MM.1S (cell line): ENCODE measurements around the gene SPIB.

ENCODE experiments used
- DNase-seq: peaks from one replicate; pipeline ENCODE4 v3.0.0-alpha.2; 2015
- H2AFZ ChIP-seq: fragments of 300-600 bp; sonication (generic); 2 replicates; pipeline ENCODE4 v1.6.0; 2016; ENCODE audit warnings: antibody characterized with exemption, low read length
- H3F3A ChIP-seq: fragments of 300-600 bp; sonication (generic); 2 replicates; pipeline ENCODE4 v1.6.1; 2016; ENCODE audit warnings: mild to moderate bottlenecking, antibody characterized with exemption, low read length, moderate library complexity, mixed read lengths; ENCODE audit not compliant: insufficient read depth
- H3K27ac ChIP-seq: fragments of 300-600 bp; sonication (generic); 2 replicates; pipeline ENCODE4 v1.5.1; 2016; ENCODE audit warnings: mild to moderate bottlenecking, low read length
- H3K27me3 ChIP-seq: fragments of 300-600 bp; sonication (generic); replicated peaks from 2 replicates; pipeline ENCODE4 v1.6.0; 2016; ENCODE audit warnings: low read length; ENCODE audit not compliant: insufficient read depth
- H3K36me3 ChIP-seq: fragments of 300-600 bp; sonication (generic); replicated peaks from 2 replicates; pipeline ENCODE4 v1.6.1; 2016; ENCODE audit warnings: mild to moderate bottlenecking, low read length, mixed read lengths; ENCODE audit not compliant: insufficient read depth
- H3K4me1 ChIP-seq: fragments of 300-600 bp; sonication (generic); 2 replicates; pipeline ENCODE4 v1.6.1; 2016; ENCODE audit warnings: low read length, mixed read lengths
- H3K4me2 ChIP-seq: fragments of 300-600 bp; sonication (generic); 2 replicates; pipeline ENCODE4 v1.6.0; 2016; ENCODE audit warnings: low read depth, low read length
- H3K4me3 ChIP-seq: fragments of 300-600 bp; sonication (generic); 2 replicates; pipeline ENCODE4 v1.5.1; 2016; ENCODE audit warnings: low read length, mixed read lengths
- H3K79me2 ChIP-seq: fragments of 300-600 bp; sonication (generic); 2 replicates; pipeline ENCODE4 v1.6.1; 2016; ENCODE audit warnings: mixed run types, low read length, mixed read lengths
- H3K9ac ChIP-seq: fragments of 300-600 bp; sonication (generic); 2 replicates; pipeline ENCODE4 v1.6.1; 2016; ENCODE audit warnings: low read length, mixed read lengths
- H3K9me2 ChIP-seq: fragments of 300-600 bp; sonication (generic); replicated peaks from 2 replicates; pipeline ENCODE4 v1.6.1; 2016; ENCODE audit warnings: mild to moderate bottlenecking, low read length, mixed read lengths; ENCODE audit not compliant: insufficient read depth
- H3K9me3 ChIP-seq: fragments of 300-600 bp; sonication (generic); replicated peaks from 2 replicates; pipeline ENCODE4 v1.6.1; 2016; ENCODE audit warnings: mild to moderate bottlenecking, low read length, mixed read lengths; ENCODE audit not compliant: insufficient read depth
- H4K20me1 ChIP-seq: fragments of 300-600 bp; sonication (generic); 2 replicates; pipeline ENCODE4 v1.6.1; 2016; ENCODE audit warnings: mild to moderate bottlenecking, low read length, moderate library complexity, mixed read lengths; ENCODE audit not compliant: insufficient read depth
- EZH2 ChIP-seq: fragments of 300-600 bp; sonication (generic); optimal IDR thresholded peaks from 2 replicates; pipeline ENCODE3; 2017; ENCODE audit warnings: low read depth, mild to moderate bottlenecking, antibody characterized with exemption, low read length, mixed read lengths
- EZH2phosphoT487 ChIP-seq: fragments of 300-600 bp; sonication (generic); IDR thresholded peaks from 2 replicates; pipeline ENCODE4 v1.6.1; 2018; ENCODE audit warnings: antibody characterized with exemption, low read length
- TF ChIP-seq, protein P1 (sequence below): fragments of 300-600 bp; sonication (generic); IDR thresholded peaks from 2 replicates; pipeline ENCODE4 v1.5.1; 2016; ENCODE audit warnings: antibody characterized with exemption, low read length, mixed read lengths

Gene SPIB

GRCh38 chr19:50458396-50459066 is 39.8 kb downstream of the SPIB start:
- H4K20me1 ChIP-seq = no peaks in the 10 kb centered on the region
- peaks cover 60% of the 10 kb centered on the region for H3K27me3 ChIP-seq
- no peaks in the 10 kb centered on the region for H3K36me3 ChIP-seq
- no peak overlapping the region for H3K27ac ChIP-seq
- peaks cover 5% of the 10 kb centered on the region; the same call in 1 of the 2 replicates for H3K4me1 ChIP-seq
- H3K9me3 ChIP-seq = no peaks in the 10 kb centered on the region
- no peak overlapping the region for H2AFZ ChIP-seq
- H3F3A ChIP-seq = peaks cover 4% of the 10 kb centered on the region
- DNase-seq = no peak
- H3K4me2 ChIP-seq = no peak overlapping the region
- no peak overlapping the region for H3K9ac ChIP-seq
- no peaks in the 10 kb centered on the region for H3K79me2 ChIP-seq
- H3K4me3 ChIP-seq = no peak overlapping the region
- TF ChIP-seq, protein P1, sequence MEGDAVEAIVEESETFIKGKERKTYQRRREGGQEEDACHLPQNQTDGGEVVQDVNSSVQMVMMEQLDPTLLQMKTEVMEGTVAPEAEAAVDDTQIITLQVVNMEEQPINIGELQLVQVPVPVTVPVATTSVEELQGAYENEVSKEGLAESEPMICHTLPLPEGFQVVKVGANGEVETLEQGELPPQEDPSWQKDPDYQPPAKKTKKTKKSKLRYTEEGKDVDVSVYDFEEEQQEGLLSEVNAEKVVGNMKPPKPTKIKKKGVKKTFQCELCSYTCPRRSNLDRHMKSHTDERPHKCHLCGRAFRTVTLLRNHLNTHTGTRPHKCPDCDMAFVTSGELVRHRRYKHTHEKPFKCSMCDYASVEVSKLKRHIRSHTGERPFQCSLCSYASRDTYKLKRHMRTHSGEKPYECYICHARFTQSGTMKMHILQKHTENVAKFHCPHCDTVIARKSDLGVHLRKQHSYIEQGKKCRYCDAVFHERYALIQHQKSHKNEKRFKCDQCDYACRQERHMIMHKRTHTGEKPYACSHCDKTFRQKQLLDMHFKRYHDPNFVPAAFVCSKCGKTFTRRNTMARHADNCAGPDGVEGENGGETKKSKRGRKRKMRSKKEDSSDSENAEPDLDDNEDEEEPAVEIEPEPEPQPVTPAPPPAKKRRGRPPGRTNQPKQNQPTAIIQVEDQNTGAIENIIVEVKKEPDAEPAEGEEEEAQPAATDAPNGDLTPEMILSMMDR = no peak
- TF ChIP-seq EZH2phosphoT487 = no peak
- TF ChIP-seq EZH2 = no peak
- no peaks in the 10 kb centered on the region for H3K9me2 ChIP-seq

DNA sequence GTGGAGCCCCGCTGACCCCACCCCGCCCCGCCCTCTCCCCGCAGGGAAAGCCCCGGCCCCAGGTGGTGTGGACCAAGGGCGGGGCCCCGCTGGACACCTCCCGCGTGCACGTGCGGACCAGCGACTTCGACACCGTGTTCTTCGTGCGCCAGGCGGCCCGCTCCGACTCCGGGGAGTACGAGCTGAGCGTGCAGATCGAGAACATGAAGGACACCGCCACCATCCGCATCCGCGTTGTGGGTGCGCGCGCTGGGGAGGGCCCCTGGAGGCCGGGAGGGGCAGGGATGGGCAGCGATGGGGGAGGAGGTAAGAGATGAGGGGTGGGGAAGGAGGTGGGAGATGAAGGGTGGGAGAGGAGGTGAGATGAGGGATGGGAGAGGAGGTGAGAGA is 40.3 kb downstream of the SPIB start:
- TF ChIP-seq EZH2phosphoT487 (no peak), EZH2 (no peak)
- TF ChIP-seq, protein P1 = no peak
- H3K4me2 ChIP-seq = no peak overlapping the region
- no peak overlapping the region for H3K4me3 ChIP-seq
- H3K27me3 ChIP-seq = peaks cover 59% of the 10 kb centered on the region
- peaks cover 4% of the 10 kb centered on the region for H3F3A ChIP-seq
- H3K9me3 ChIP-seq = no peaks in the 10 kb centered on the region
- H3K9me2 ChIP-seq = no peaks in the 10 kb centered on the region
- DNase-seq = no peak
- no peak overlapping the region for H2AFZ ChIP-seq
- H3K36me3 ChIP-seq = no peaks in the 10 kb centered on the region
- H3K9ac ChIP-seq = no peak overlapping the region
- H4K20me1 ChIP-seq = no peaks in the 10 kb centered on the region
- no peak overlapping the region for H3K27ac ChIP-seq
- H3K4me1 ChIP-seq = peaks cover 5% of the 10 kb centered on the region; the same call in 1 of the 2 replicates
- no peaks in the 10 kb centered on the region for H3K79me2 ChIP-seq

- H3K4me3 ChIP-seq = no peak overlapping the region
- H2AFZ ChIP-seq = peak overlapping the region; percentile 6; the same call in 1 of the 2 replicates
- no peaks in the 10 kb centered on the region for H4K20me1 ChIP-seq
- no peak overlapping the region for H3K9ac ChIP-seq
- no peak for TF ChIP-seq EZH2
- TF ChIP-seq EZH2phosphoT487 = no peak
- TF ChIP-seq, protein P1 = no peak
- peaks cover 5% of the 10 kb centered on the region; the same call in 1 of the 2 replicates for H3K4me1 ChIP-seq
- H3K27me3 ChIP-seq = peaks cover 61% of the 10 kb centered on the region
- peak overlapping the region; percentile 74; the same call in 1 of the 2 replicates for H3K4me2 ChIP-seq
- H3K9me3 ChIP-seq = no peaks in the 10 kb centered on the region
- H3K9me2 ChIP-seq = no peaks in the 10 kb centered on the region
- H3K36me3 ChIP-seq = no peaks in the 10 kb centered on the region
- no peak for DNase-seq
- H3K79me2 ChIP-seq = no peaks in the 10 kb centered on the region
- H3K27ac ChIP-seq = no peak overlapping the region
- peaks cover 4% of the 10 kb centered on the region for H3F3A ChIP-seq
Observed at GRCh38 chr19:50459638-50460037, 40.9 kb downstream of the SPIB start.
